HepG2 (cell line): ENCODE measurements around the gene C16orf87. TPM values are rescaled to one million over a fixed set of nuclear protein-coding genes. Genes with fewer than 3 reads are reported as not detected.

Experiments
- ATAC-seq: fragments of 200-7000 bp; cut with Tn5 transposase; 3 replicates; pipeline ENCODE4 v1.9.1; 2020; ENCODE audit warnings: mild to moderate bottlenecking, moderate library complexity
- BruUV-seq: library from RNA; stranded (reverse); fragments of 400-500 nt; replicated peaks from 2 replicates; lab custom pipeline; 2021; lab: Mats Ljungman, UMichigan
- CTCF ChIA-PET: fragments of 300-600 bp; formaldehyde crosslinking; extraction: SDS; loops from one replicate; lab custom pipeline; 2021; ENCODE audit warnings: low total read pairs, inconsistent platforms, low intra/inter-chr PET ratio; lab: Yijun Ruan, JAX
- POLR2A ChIA-PET: fragments of 350-600 bp; sonication (Branson Sonifier 250); formaldehyde crosslinking; loops from one replicate; lab custom pipeline; 2020; ENCODE audit warnings: antibody characterized with exemption, inconsistent platforms; lab: Yijun Ruan, JAX
- DNase-seq: peaks from one replicate; pipeline ENCODE4 v3.0.0-alpha.2; 2015; ENCODE audit warnings: low spot score
- FAIRE-seq: peaks from 3 replicates; lab custom pipeline; 2011; peaks lifted over from hg19 to GRCh38; lab: Jason Lieb, UNC
- H2AFZ ChIP-seq: one replicate; pipeline ENCODE4 v1.6.1; 2011; ENCODE audit warnings: low read length, inconsistent platforms
- H3K27ac ChIP-seq: fragments of 300-600 bp; 3 replicates; pipeline ENCODE4 v1.8.0; 2011; ENCODE audit warnings: mixed run types, mild to moderate bottlenecking, mixed read lengths, low read length, inconsistent platforms; ENCODE audit not compliant: insufficient read depth; ENCODE audit errors: extremely low read length
- H3K27me3 ChIP-seq, 2 experiments: fragments of 200-600 bp in 1 of 2; 2 replicates in 1 of 2; 3 replicates in 1 of 2; pipeline versions ENCODE4 v1.6.0 to v1.8.0; 2011; ENCODE audit warnings: low read length in 2 of 2, mild to moderate bottlenecking in 2 of 2, moderate library complexity in 2 of 2, inconsistent platforms in 1 of 2; ENCODE audit not compliant: insufficient read depth in 2 of 2, control insufficient read depth in 1 of 2
- H3K36me3 ChIP-seq, 2 experiments: fragments of 200-600 bp in 1 of 2; replicated peaks in 1 of 2; 2 replicates in 1 of 2; 3 replicates in 1 of 2; pipeline versions ENCODE4 v1.5.1 to v1.8.0; 2011; ENCODE audit warnings: low read length in 2 of 2, inconsistent platforms in 1 of 2; ENCODE audit not compliant: insufficient read depth in 2 of 2, control insufficient read depth in 1 of 2
- H3K4me1 ChIP-seq: 2 replicates; pipeline ENCODE4 v1.5.1; 2012; ENCODE audit warnings: low read length, inconsistent platforms; ENCODE audit not compliant: insufficient read depth
- H3K4me2 ChIP-seq: 2 replicates; pipeline ENCODE4 v1.6.0; 2011; ENCODE audit warnings: low read depth, low read length, inconsistent platforms
- H3K4me3 ChIP-seq, 3 experiments: fragments of 200-600 bp in 1 of 3; sonication (generic), shearing (Covaris generic) in 1 of 3; replicated peaks in 1 of 3; 2 replicates each; pipeline ENCODE4 v1.5.1; 2011 to 2016; ENCODE audit warnings: low read length in 3 of 3, inconsistent platforms in 2 of 3, low read depth in 2 of 3, mild to moderate bottlenecking in 2 of 3, control low read depth in 1 of 3, mixed read lengths in 1 of 3; ENCODE audit not compliant: insufficient read depth in 1 of 3
- H3K79me2 ChIP-seq: one replicate; pipeline ENCODE4 v1.6.1; 2011; ENCODE audit warnings: low read length, inconsistent platforms; ENCODE audit not compliant: insufficient read depth
- H3K9ac ChIP-seq: 2 replicates; pipeline ENCODE4 v1.6.0; 2011; ENCODE audit warnings: mild to moderate bottlenecking, low read depth, low read length, inconsistent platforms; ENCODE audit not compliant: insufficient read depth
- H3K9me3 ChIP-seq: 2 replicates; pipeline ENCODE4 v1.5.1; 2012; ENCODE audit warnings: mild to moderate bottlenecking, low read length
- H4K20me1 ChIP-seq: 2 replicates; pipeline ENCODE4 v1.6.0; 2011; ENCODE audit warnings: inconsistent platforms, mild to moderate bottlenecking, low read length, moderate library complexity; ENCODE audit not compliant: insufficient read depth
- EZH2 ChIP-seq: conservative IDR thresholded peaks from 2 replicates; pipeline ENCODE4 v1.6.1; 2012; ENCODE audit warnings: mild to moderate bottlenecking, low read depth, low read length, moderate library complexity
- ZNF329 ChIP-seq: sonication (generic); formaldehyde crosslinking; IDR thresholded peaks from 2 replicates; pipeline ENCODE4 v1.9.0; 2021; ENCODE audit warnings: low read depth, mild to moderate bottlenecking, missing genetic modification reagents
- WGBS: methylation state at CpG from one replicate; pipeline ENCODE4 v1.1.6; 2017; ENCODE audit warnings: low lambda C conversion rate; 5-methylcytosine and 5-hydroxymethylcytosine counted together
- in situ Hi-C: cut with HindIII; loops from 2 replicates; pipeline ENCODE4 v1.10.0; 2017; ENCODE audit warnings: low pct_unique_long_range_greater_than_20kb; ENCODE audit not compliant: extremely low pct_ligation_motif_present
- intact Hi-C: fragments of 100-400 bp; cut with micrococcal nuclease; formaldehyde crosslinking; loops from one replicate; pipeline ENCODE4 v1.10.0; 2022; ENCODE audit not compliant: unreplicated experiment
- polyA plus RNA-seq, 8 experiments: library from polyadenylated mRNA; depleted of rRNA in 3 of 8; stranded (reverse) in 7 of 8; unstranded in 1 of 8; fragments of >200 nt; fragmentation: Illumina TruSeq in 4 of 8; extraction: Trizol in 4 of 8; gene quantifications; 2 replicates each; pipeline versions ENCODE4 v1.2.1 to v1.2.3, GENCODE V29; 2011 to 2016; ENCODE audit warnings: low read depth in 4 of 8, missing spikeins in 1 of 8, mixed read lengths in 1 of 8; ENCODE audit not compliant: insufficient read depth in 1 of 8
- total RNA-seq, 5 experiments: library from RNA; depleted of rRNA; stranded (reverse); fragments of >200 nt; fragmentation: Illumina TruSeq; extraction: Trizol; gene quantifications; 2 replicates each; pipeline ENCODE4 v1.2.3, GENCODE V29; 2016; ENCODE audit warnings: low read depth in 1 of 5
- TF ChIP-seq, protein P1 (sequence below): sonication (generic); formaldehyde crosslinking; conservative IDR thresholded peaks from 2 replicates; pipeline ENCODE4 v1.8.0; 2022; ENCODE audit warnings: mild to moderate bottlenecking, moderate library complexity, missing genetic modification reagents

The C16orf87 gene
- total and polyA plus RNA-seq, 2 of the 13 experiments (the other 11 are each of a cell fraction or from before 2014, with no cell fraction given): 8.6 to 19.5 TPM

GRCh38 chr16:46854846-46855245 is 23.9 kb upstream of the C16orf87 start:
- ATAC-seq: no peak
- CTCF ChIA-PET: interaction anchor here (1.0 to 2.4 kb wide), 5 partner anchors 29 to 75 kb away, joined by 3 to 91 read pairs (median 10); partner anchors contain the start of gene GPT2
- no peak overlapping the region for H2AFZ ChIP-seq
- H3K27me3 ChIP-seq: no peaks in the 10 kb centered on the region
- H3K4me2 ChIP-seq: peak overlapping the region; percentile 52
- POLR2A ChIA-PET: interaction anchor here (0.9 to 2.2 kb wide), 10 partner anchors 9 to 62 kb away, joined by 3 to 21 read pairs (median 8); partner anchors contain the start of gene GPT2
- 64% methylated on average over 2 of the region's 2 CpGs for WGBS
- TF ChIP-seq ZNF329 (CRISPR knock-in tag): peak; percentile 99
- TF ChIP-seq, protein P1, sequence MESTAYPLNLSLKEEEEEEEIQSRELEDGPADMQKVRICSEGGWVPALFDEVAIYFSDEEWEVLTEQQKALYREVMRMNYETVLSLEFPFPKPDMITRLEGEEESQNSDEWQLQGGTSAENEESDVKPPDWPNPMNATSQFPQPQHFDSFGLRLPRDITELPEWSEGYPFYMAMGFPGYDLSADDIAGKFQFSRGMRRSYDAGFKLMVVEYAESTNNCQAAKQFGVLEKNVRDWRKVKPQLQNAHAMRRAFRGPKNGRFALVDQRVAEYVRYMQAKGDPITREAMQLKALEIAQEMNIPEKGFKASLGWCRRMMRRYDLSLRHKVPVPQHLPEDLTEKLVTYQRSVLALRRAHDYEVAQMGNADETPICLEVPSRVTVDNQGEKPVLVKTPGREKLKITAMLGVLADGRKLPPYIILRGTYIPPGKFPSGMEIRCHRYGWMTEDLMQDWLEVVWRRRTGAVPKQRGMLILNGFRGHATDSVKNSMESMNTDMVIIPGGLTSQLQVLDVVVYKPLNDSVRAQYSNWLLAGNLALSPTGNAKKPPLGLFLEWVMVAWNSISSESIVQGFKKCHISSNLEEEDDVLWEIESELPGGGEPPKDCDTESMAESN (CRISPR knock-in tag): 0 out of 2 replicates have a peak, but pooled peaks have one; percentile 22
- TF ChIP-seq EZH2: no peak
- TF ChIP-seq, all 625 proteins: peak for 2
- in situ Hi-C loops: loop anchor here (5.0 kb wide), 1 partner anchor 52 kb away; no protein-coding TSS in a partner anchor
- intact Hi-C loops: loop anchor here (1.0 to 2.0 kb wide), 4 partner anchors 32 to 74 kb away; no protein-coding TSS in a partner anchor
- H3K36me3 ChIP-seq: no peaks in the 10 kb centered on the region
- H3K79me2 ChIP-seq: no peaks in the 10 kb centered on the region
- H3K27ac ChIP-seq: no peak overlapping the region
- H4K20me1 ChIP-seq: no peaks in the 10 kb centered on the region
- H3K9me3 ChIP-seq: no peaks in the 10 kb centered on the region
- DNase-seq (no peak), FAIRE-seq (no peak)
- BruUV-seq: no TSS peak
- peaks cover 85% of the 10 kb centered on the region for H3K4me1 ChIP-seq
- no peak overlapping the region for H3K9ac ChIP-seq
- H3K4me3 ChIP-seq: no peak overlapping the region
